Endodermal cell (in vitro differentiated cells): ENCODE measurements around the gene PRRC2B. TPM values are rescaled to one million over a fixed set of nuclear protein-coding genes. Genes with fewer than 3 reads are reported as not detected.

Experiments used
- DNase-seq: peaks from one replicate; pipeline ENCODE4 v3.0.0-alpha.2; 2017
- H3K27ac ChIP-seq: 2 replicates; pipeline ENCODE4 v1.5.1; 2013; ENCODE audit warnings: mild to moderate bottlenecking, low read depth, low read length, moderate library complexity
- H3K27me3 ChIP-seq: 2 replicates; pipeline ENCODE4 v1.6.1; 2013; ENCODE audit warnings: mild to moderate bottlenecking, low read length, moderate library complexity; ENCODE audit not compliant: insufficient read depth, control insufficient read depth, poor library complexity, severe bottlenecking
- H3K36me3 ChIP-seq: 2 replicates; pipeline ENCODE4 v1.7.0; 2013; ENCODE audit warnings: mild to moderate bottlenecking, low read length, moderate library complexity; ENCODE audit not compliant: control insufficient read depth, insufficient read depth
- H3K4me1 ChIP-seq: one replicate; pipeline ENCODE4 v1.7.0; 2013; ENCODE audit warnings: low read length; ENCODE audit not compliant: control insufficient read depth, insufficient read depth
- H3K4me3 ChIP-seq: 2 replicates; pipeline ENCODE4 v1.5.1; 2013; ENCODE audit warnings: mild to moderate bottlenecking, low read length, moderate library complexity
- H3K9ac ChIP-seq: 2 replicates; pipeline ENCODE4 v1.6.1; 2013; ENCODE audit warnings: mild to moderate bottlenecking, low read length, moderate library complexity; ENCODE audit not compliant: poor library complexity, severe bottlenecking; ENCODE audit errors: extremely low read depth
- H3K9me3 ChIP-seq: 2 replicates; pipeline ENCODE4 v1.6.1; 2013; ENCODE audit warnings: mild to moderate bottlenecking, low read length, moderate library complexity; ENCODE audit not compliant: control insufficient read depth
- H3K27ac Mint-ChIP-seq: 2 replicates; pipeline ENCODE4 v1.8.0; 2020; ENCODE audit warnings: mixed read lengths
- H3K27me3 Mint-ChIP-seq: 2 replicates; pipeline ENCODE4 v1.8.0; 2021; ENCODE audit warnings: mild to moderate bottlenecking, mixed read lengths; ENCODE audit not compliant: insufficient read depth
- H3K36me3 Mint-ChIP-seq: 2 replicates; pipeline ENCODE4 v1.8.0; 2020; ENCODE audit warnings: low read depth, mixed read lengths
- H3K4me1 Mint-ChIP-seq: 2 replicates; pipeline ENCODE4 v1.8.0; 2020; ENCODE audit warnings: mixed read lengths
- H3K4me3 Mint-ChIP-seq: 2 replicates; pipeline ENCODE4 v1.8.0; 2020; ENCODE audit warnings: mild to moderate bottlenecking, moderate library complexity, mixed read lengths
- H3K9me3 Mint-ChIP-seq: 2 replicates; pipeline ENCODE4 v1.8.0; 2020; ENCODE audit warnings: mild to moderate bottlenecking, mixed read lengths
- CTCF ChIP-seq: fragments of 200-600 bp; sonication (generic); conservative IDR thresholded peaks from 2 replicates; pipeline ENCODE4 v1.5.0; 2021; ENCODE audit warnings: antibody characterized with exemption, mild to moderate bottlenecking
- WGBS, 2 experiments: methylation state at CpG; one replicate each; pipeline versions ENCODE4 v1.1.5 to v1.1.7; 2013; ENCODE audit warnings: missing lambda C conversion rate in 2 of 2, mixed read lengths in 1 of 2; ENCODE audit not compliant: insufficient coverage in 1 of 2, insufficient read length in 1 of 2; 5-methylcytosine and 5-hydroxymethylcytosine counted together
- total RNA-seq, 2 donors: library from RNA; stranded (reverse); fragmentation: NEBNext Ultra II Directional in 1 of 2; extraction: Animal tissue kit (Norgen Biotek cat#: 25700) in 1 of 2; gene quantifications; 2 replicates in 1 of 2; 3 replicates in 1 of 2; pipeline ENCODE4 v1.2.1, GENCODE V29; 2021

The PRRC2B gene
- total RNA-seq, 2 donors from 2014 or later: 309 to 334 TPM

- H3K27ac Mint-ChIP-seq: peak overlapping the region; percentile 35
- H3K9me3 ChIP-seq: no peaks in the 10 kb centered on the region
- no peak for DNase-seq
- H3K4me1 Mint-ChIP-seq: no peaks in the 10 kb centered on the region
- no peaks in the 10 kb centered on the region for H3K9me3 Mint-ChIP-seq
- TF ChIP-seq CTCF: no peak
- H3K4me1 ChIP-seq: no peaks in the 10 kb centered on the region
- no peak overlapping the region for H3K27ac ChIP-seq
- peaks cover 93% of the 10 kb centered on the region for H3K36me3 ChIP-seq
- H3K36me3 Mint-ChIP-seq: peaks cover 81% of the 10 kb centered on the region
- no peaks in the 10 kb centered on the region for H3K27me3 Mint-ChIP-seq
- 94% methylated on average over 12 to 18 of the region's 18 CpGs for WGBS, 2 experiments
- H3K27me3 ChIP-seq: no peaks in the 10 kb centered on the region
- no peak overlapping the region for H3K4me3 Mint-ChIP-seq
- no peak overlapping the region for H3K9ac ChIP-seq
- no peak overlapping the region for H3K4me3 ChIP-seq
These were observed 83.0 kb downstream of the PRRC2B start for GRCh38 chr9:131476777-131477345.

GRCh38 chr9:131477367-131477766 is 83.5 kb downstream of the PRRC2B start:
- Histone ChIP-seq H3K36me3 (peaks cover 95% of the 10 kb centered on the region), H3K9me3 (no peaks in the 10 kb centered on the region), H3K27me3 (no peaks in the 10 kb centered on the region), H3K27ac (no peak overlapping the region), H3K9ac (no peak overlapping the region), H3K4me1 (no peaks in the 10 kb centered on the region), H3K4me3 (no peak overlapping the region)
- Mint-ChIP-seq H3K36me3 (peaks cover 82% of the 10 kb centered on the region), H3K4me1 (no peaks in the 10 kb centered on the region), H3K4me3 (no peak overlapping the region), H3K27me3 (no peaks in the 10 kb centered on the region), H3K9me3 (no peaks in the 10 kb centered on the region), H3K27ac (peak overlapping the region; percentile 35)
- 86 to 94% methylated on average over 1 to 11 of the region's 11 CpGs for WGBS, 2 experiments
- DNase-seq: no peak
- no peak for TF ChIP-seq CTCF

GRCh38 chr9:131477816-131478419 is 84.0 kb downstream of the PRRC2B start:
- Mint-ChIP-seq H3K36me3 (peaks cover 84% of the 10 kb centered on the region), H3K27ac (peak overlapping the region; percentile 86), H3K4me1 (no peaks in the 10 kb centered on the region), H3K27me3 (no peaks in the 10 kb centered on the region), H3K4me3 (no peak overlapping the region), H3K9me3 (no peaks in the 10 kb centered on the region)
- H3K36me3 ChIP-seq: peaks cover 96% of the 10 kb centered on the region
- no peaks in the 10 kb centered on the region for H3K9me3 ChIP-seq
- H3K4me1 ChIP-seq: no peaks in the 10 kb centered on the region
- H3K27ac ChIP-seq: no peak overlapping the region
- DNase-seq: no peak
- H3K27me3 ChIP-seq: no peaks in the 10 kb centered on the region
- 91 to 97% methylated on average over 10 to 19 of the region's 19 CpGs for WGBS, 2 experiments
- no peak overlapping the region for H3K4me3 ChIP-seq
- no peak for TF ChIP-seq CTCF
- no peak overlapping the region for H3K9ac ChIP-seq
